Left ventricle myocardium inferior (tissue), 1 donor: ENCODE data around the gene UQCRC1. TPM values are rescaled to one million over a fixed set of nuclear protein-coding genes. Genes with fewer than 3 reads are reported as not detected.

Source experiments
- DNase-seq: peaks from one replicate; pipeline ENCODE4 v3.0.0-alpha.2; 2020
- H3K27ac ChIP-seq: fragments of 200-600 bp; replicated peaks from 2 replicates; pipeline ENCODE4 v1.8.0; 2021
- H3K27me3 ChIP-seq: fragments of 200-600 bp; 2 replicates; pipeline ENCODE4 v1.8.0; 2021; ENCODE audit warnings: low read depth
- H3K36me3 ChIP-seq: fragments of 200-600 bp; 2 replicates; pipeline ENCODE4 v1.8.0; 2021
- H3K4me1 ChIP-seq: fragments of 200-600 bp; 2 replicates; pipeline ENCODE4 v1.8.0; 2021
- H3K4me3 ChIP-seq: fragments of 200-600 bp; 2 replicates; pipeline ENCODE4 v1.8.0; 2021; ENCODE audit warnings: mild to moderate bottlenecking, moderate library complexity
- H3K9me3 ChIP-seq: fragments of 200-600 bp; replicated peaks from 2 replicates; pipeline ENCODE4 v1.8.0; 2021
- CTCF ChIP-seq: fragments of 200-600 bp; IDR thresholded peaks from 2 replicates; pipeline ENCODE4 v1.8.0; 2021; ENCODE audit warnings: antibody characterized with exemption, mild to moderate bottlenecking, borderline replicate concordance
- intact Hi-C: fragments of 100-400 bp; cut with micrococcal nuclease; formaldehyde crosslinking; loops from one replicate; pipeline ENCODE4 v1.11.0; 2022
- total RNA-seq: library from RNA; stranded (reverse); fragmentation: NEBNext Ultra II Directional; extraction: Animal tissue kit (Norgen Biotek cat#: 25700); gene quantifications from one replicate; pipeline ENCODE4 v1.2.1, GENCODE V29; 2021
- donor health status: DM: no; HTN: yes; CAD: no; lungs with severe emphysema.

UQCRC1 gene
- total RNA-seq, 1 donor from 2014 or later: 1,000 TPM

- H3K27me3 ChIP-seq: no peaks in the 10 kb centered on the region
- intact Hi-C loops: no loop called here
- H3K36me3 ChIP-seq: no peaks in the 10 kb centered on the region
- no peak for DNase-seq
- peaks cover 37% of the 10 kb centered on the region for H3K4me1 ChIP-seq
- H3K4me3 ChIP-seq: no peak overlapping the region
- H3K9me3 ChIP-seq: no peaks in the 10 kb centered on the region
- TF ChIP-seq CTCF: no peak
- no peak overlapping the region for H3K27ac ChIP-seq
Measured at GRCh38 chr3:48562367-48563095, 46.9 kb downstream of the UQCRC1 start.

- peak; percentile 65 for DNase-seq
- Histone ChIP-seq H3K4me3 (peak overlapping the region; percentile 56), H3K27me3 (no peaks in the 10 kb centered on the region), H3K27ac (peak overlapping the region; percentile 74), H3K9me3 (no peaks in the 10 kb centered on the region), H3K36me3 (no peaks in the 10 kb centered on the region), H3K4me1 (peaks cover 47% of the 10 kb centered on the region)
- peak; percentile 35 for TF ChIP-seq CTCF
- intact Hi-C loops: no loop called here
Measured at GRCh38 chr3:48561045-48561736, 48.3 kb downstream of the UQCRC1 start.

- peak overlapping the region; percentile 74 for H3K27ac ChIP-seq
- no peak for TF ChIP-seq CTCF
- intact Hi-C loops: no loop called here
- peak overlapping the region; percentile 56 for H3K4me3 ChIP-seq
- no peaks in the 10 kb centered on the region for H3K27me3 ChIP-seq
- H3K9me3 ChIP-seq: no peaks in the 10 kb centered on the region
- H3K36me3 ChIP-seq: no peaks in the 10 kb centered on the region
- DNase-seq: peak; percentile 53
- H3K4me1 ChIP-seq: peaks cover 50% of the 10 kb centered on the region
Measured at GRCh38 chr3:48560648-48561018, 48.8 kb downstream of the UQCRC1 start.

GRCh38 chr3:48558493-48559134 lies 50.8 kb downstream of the UQCRC1 start:
- no peak for TF ChIP-seq CTCF
- intact Hi-C loops: no loop called here
- no peak overlapping the region for H3K4me3 ChIP-seq
- H3K4me1 ChIP-seq: peaks cover 50% of the 10 kb centered on the region
- DNase-seq: peak; percentile 47
- no peaks in the 10 kb centered on the region for H3K9me3 ChIP-seq
- H3K27ac ChIP-seq: peak overlapping the region; percentile 84
- no peaks in the 10 kb centered on the region for H3K36me3 ChIP-seq
- H3K27me3 ChIP-seq: no peaks in the 10 kb centered on the region

- intact Hi-C loops: no loop called here
- Histone ChIP-seq H3K27ac (peak within 1 kb of the TSS; percentile 84), H3K4me1 (peaks cover 50% of the 10 kb centered on the region)
Measured at GRCh38 chr3:48556796-48557626, 52.4 kb downstream of the UQCRC1 start, which contains the start of gene PFKFB4. Gene PFKFB4 (minus strand): TSS chr3:48556803. CDS start chr3:48556777, 26 bp downstream.

More at GRCh38 chr3:48556796-48557626, 52.4 kb downstream of the UQCRC1 start, which contains the start of gene PFKFB4:
- Histone ChIP-seq H3K27me3 (no peaks in the 10 kb centered on the region), H3K36me3 (no peaks in the 10 kb centered on the region), H3K9me3 (no peaks in the 10 kb centered on the region), H3K4me3 (peak within 1 kb of the TSS; percentile 71)
- DNase-seq: peak; percentile 99
- peak; percentile 28 for TF ChIP-seq CTCF
